OCI-LY3 (cell line): Measurements from ENCODE around the gene MINDY1.

ENCODE experiments used
- EZH2phosphoT487 ChIP-seq: fragments of 200-600 bp; shearing (Covaris generic); IDR thresholded peaks from 2 replicates; pipeline ENCODE4 v1.6.1; 2018; ENCODE audit warnings: antibody characterized with exemption, mixed run types, low read depth
- TF ChIP-seq, protein P1 (sequence below): fragments of 200-600, 300-600 bp; sonication (generic); IDR thresholded peaks from 2 replicates; pipeline ENCODE4 v1.5.1; 2014; ENCODE audit warnings: antibody characterized with exemption, low read length, low read depth

DNA sequence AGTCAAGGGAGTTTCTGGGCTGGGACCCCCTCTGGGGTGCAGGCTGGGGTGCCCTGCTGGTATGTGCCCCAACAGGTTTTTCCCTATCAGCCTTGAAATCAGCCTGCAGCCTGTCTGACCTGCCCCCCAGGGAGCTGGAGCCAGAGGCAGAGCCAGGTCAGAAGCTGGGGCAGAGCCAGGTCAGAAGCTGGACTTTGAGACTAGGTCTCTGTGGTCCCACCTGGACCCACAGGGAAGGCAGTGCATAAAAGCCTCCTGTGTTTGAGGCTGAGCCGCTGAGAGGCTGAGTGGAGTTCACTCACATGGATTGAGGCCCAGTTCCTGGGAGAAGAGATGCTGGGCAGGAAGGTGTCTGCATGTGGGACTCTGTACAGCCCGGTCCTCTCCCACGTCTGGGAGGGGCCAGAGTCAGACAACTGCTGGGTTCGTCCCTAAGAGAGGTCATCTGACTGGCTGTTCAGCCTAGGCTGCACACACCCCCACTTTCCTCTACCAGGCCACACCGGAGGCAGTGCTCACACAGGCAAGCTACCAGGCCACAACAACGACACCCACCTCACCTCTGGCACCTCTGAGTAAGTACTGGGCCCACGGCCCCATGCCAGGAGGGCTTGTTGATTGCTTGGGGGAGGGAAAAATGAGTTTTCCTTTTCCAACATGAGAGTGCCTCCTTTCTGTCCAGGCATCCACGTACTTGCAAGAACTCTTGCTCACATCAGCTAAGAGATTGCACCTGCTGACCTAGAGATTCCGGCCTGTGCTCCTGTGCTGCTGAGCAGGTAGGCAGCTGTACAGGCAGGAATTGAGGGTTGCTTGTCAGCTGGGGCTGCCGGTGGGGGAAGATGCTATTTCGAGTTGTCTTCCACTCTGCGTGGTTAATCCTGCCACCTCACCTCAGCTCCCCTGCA, 24.6 kb downstream of the MINDY1 start, which contains the start of gene ANXA9:
- TF ChIP-seq, protein P1, sequence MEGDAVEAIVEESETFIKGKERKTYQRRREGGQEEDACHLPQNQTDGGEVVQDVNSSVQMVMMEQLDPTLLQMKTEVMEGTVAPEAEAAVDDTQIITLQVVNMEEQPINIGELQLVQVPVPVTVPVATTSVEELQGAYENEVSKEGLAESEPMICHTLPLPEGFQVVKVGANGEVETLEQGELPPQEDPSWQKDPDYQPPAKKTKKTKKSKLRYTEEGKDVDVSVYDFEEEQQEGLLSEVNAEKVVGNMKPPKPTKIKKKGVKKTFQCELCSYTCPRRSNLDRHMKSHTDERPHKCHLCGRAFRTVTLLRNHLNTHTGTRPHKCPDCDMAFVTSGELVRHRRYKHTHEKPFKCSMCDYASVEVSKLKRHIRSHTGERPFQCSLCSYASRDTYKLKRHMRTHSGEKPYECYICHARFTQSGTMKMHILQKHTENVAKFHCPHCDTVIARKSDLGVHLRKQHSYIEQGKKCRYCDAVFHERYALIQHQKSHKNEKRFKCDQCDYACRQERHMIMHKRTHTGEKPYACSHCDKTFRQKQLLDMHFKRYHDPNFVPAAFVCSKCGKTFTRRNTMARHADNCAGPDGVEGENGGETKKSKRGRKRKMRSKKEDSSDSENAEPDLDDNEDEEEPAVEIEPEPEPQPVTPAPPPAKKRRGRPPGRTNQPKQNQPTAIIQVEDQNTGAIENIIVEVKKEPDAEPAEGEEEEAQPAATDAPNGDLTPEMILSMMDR = no peak
- no peak for TF ChIP-seq EZH2phosphoT487
